Measurements from ENCODE around the gene SYT9.

SYT9 gene

DNA sequence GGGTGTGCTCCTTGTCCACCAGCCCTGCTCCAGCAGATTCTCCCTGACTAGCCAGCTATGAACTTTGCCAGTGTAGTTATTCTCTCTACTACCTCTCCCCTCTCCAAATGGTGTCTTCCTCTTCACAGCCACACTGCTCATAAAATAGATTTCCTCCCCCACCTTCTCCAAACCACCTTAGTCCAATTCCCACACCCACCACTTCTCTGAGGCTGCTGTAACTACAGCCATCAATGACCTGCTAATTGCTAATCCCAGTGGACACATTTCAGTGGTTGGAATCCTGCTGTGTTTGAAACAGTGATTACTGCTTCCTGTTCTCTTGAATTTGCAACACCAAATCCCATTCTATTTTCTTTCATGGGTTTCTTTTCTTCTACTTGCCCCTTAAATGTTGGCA is 23.4 kb downstream of the SYT9 start:
- Histone ChIP-seq H3K4me3 (ENCODE audit: low read length) (no peak overlapping the region), H3K9ac (ENCODE audit: low read length) (no peak overlapping the region), H3K27me3 (replicated peaks; ENCODE audit: control insufficient read depth, insufficient read depth, low read length) (peaks cover 70% of the 10 kb centered on the region), H3K4me1 (ENCODE audit: control insufficient read depth, insufficient read depth, low read length) (no peaks in the 10 kb centered on the region), H3K9me3 (ENCODE audit: control insufficient read depth, low read length) (no peaks in the 10 kb centered on the region), H3K36me3 (ENCODE audit: control insufficient read depth, insufficient read depth, low read length, severe bottlenecking) (no peaks in the 10 kb centered on the region)
- DNase-seq (ENCODE audit: low read depth): no peak

- Histone ChIP-seq H3K36me3 (ENCODE audit: control insufficient read depth, insufficient read depth, low read length, severe bottlenecking) (no peaks in the 10 kb centered on the region), H3K4me1 (ENCODE audit: control insufficient read depth, insufficient read depth, low read length) (no peaks in the 10 kb centered on the region), H3K27me3 (replicated peaks; ENCODE audit: control insufficient read depth, insufficient read depth, low read length) (peaks cover 57% of the 10 kb centered on the region), H3K9ac (ENCODE audit: low read length) (no peak overlapping the region), H3K4me3 (ENCODE audit: low read length) (no peak overlapping the region), H3K9me3 (ENCODE audit: control insufficient read depth, low read length) (no peaks in the 10 kb centered on the region)
- DNase-seq (ENCODE audit: low read depth): peak; percentile 50
These were observed 26.7 kb downstream of the SYT9 start for GRCh38 chr11:7278314-7278917.

GRCh38 chr11:7279676-7280075 is 28.0 kb downstream of the SYT9 start:
- H3K27me3 ChIP-seq (replicated peaks; ENCODE audit: control insufficient read depth, insufficient read depth, low read length): peaks cover 50% of the 10 kb centered on the region
- no peak overlapping the region for H3K4me3 ChIP-seq (ENCODE audit: low read length)
- no peaks in the 10 kb centered on the region for H3K4me1 ChIP-seq (ENCODE audit: control insufficient read depth, insufficient read depth, low read length)
- no peaks in the 10 kb centered on the region for H3K36me3 ChIP-seq (ENCODE audit: control insufficient read depth, insufficient read depth, low read length, severe bottlenecking)
- H3K9ac ChIP-seq (ENCODE audit: low read length): no peak overlapping the region
- H3K9me3 ChIP-seq (ENCODE audit: control insufficient read depth, low read length): no peaks in the 10 kb centered on the region
- no peak for DNase-seq (ENCODE audit: low read depth)

GRCh38 chr11:7281079-7281478 is 29.4 kb downstream of the SYT9 start:
- H3K4me3 ChIP-seq (ENCODE audit: low read length): no peak overlapping the region
- peak; percentile 4 for DNase-seq (ENCODE audit: low read depth)
- H3K9me3 ChIP-seq (ENCODE audit: control insufficient read depth, low read length): peaks cover 5% of the 10 kb centered on the region
- H3K36me3 ChIP-seq (ENCODE audit: control insufficient read depth, insufficient read depth, low read length, severe bottlenecking): no peaks in the 10 kb centered on the region
- H3K4me1 ChIP-seq (ENCODE audit: control insufficient read depth, insufficient read depth, low read length): no peaks in the 10 kb centered on the region
- H3K9ac ChIP-seq (ENCODE audit: low read length): no peak overlapping the region
- peaks cover 37% of the 10 kb centered on the region for H3K27me3 ChIP-seq (replicated peaks; ENCODE audit: control insufficient read depth, insufficient read depth, low read length)

GRCh38 chr11:7281809-7282208 is 30.1 kb downstream of the SYT9 start:
- Histone ChIP-seq H3K36me3 (ENCODE audit: control insufficient read depth, insufficient read depth, low read length, severe bottlenecking) (no peaks in the 10 kb centered on the region), H3K4me3 (ENCODE audit: low read length) (no peak overlapping the region), H3K27me3 (replicated peaks; ENCODE audit: control insufficient read depth, insufficient read depth, low read length) (peaks cover 32% of the 10 kb centered on the region), H3K9me3 (ENCODE audit: control insufficient read depth, low read length) (peaks cover 5% of the 10 kb centered on the region), H3K4me1 (ENCODE audit: control insufficient read depth, insufficient read depth, low read length) (no peaks in the 10 kb centered on the region), H3K9ac (ENCODE audit: low read length) (no peak overlapping the region)
- DNase-seq (ENCODE audit: low read depth): no peak

GRCh38 chr11:7286178-7286577 is 34.5 kb downstream of the SYT9 start:
- Histone ChIP-seq H3K27me3 (replicated peaks; ENCODE audit: control insufficient read depth, insufficient read depth, low read length) (peaks cover 9% of the 10 kb centered on the region), H3K9me3 (ENCODE audit: control insufficient read depth, low read length) (peaks cover 5% of the 10 kb centered on the region), H3K36me3 (ENCODE audit: control insufficient read depth, insufficient read depth, low read length, severe bottlenecking) (no peaks in the 10 kb centered on the region), H3K4me1 (ENCODE audit: control insufficient read depth, insufficient read depth, low read length) (no peaks in the 10 kb centered on the region), H3K4me3 (ENCODE audit: low read length) (no peak overlapping the region), H3K9ac (ENCODE audit: low read length) (no peak overlapping the region)
- DNase-seq (ENCODE audit: low read depth): no peak

GRCh38 chr11:7291100-7291829 is 39.6 kb downstream of the SYT9 start:
- H3K27me3 ChIP-seq (replicated peaks; ENCODE audit: control insufficient read depth, insufficient read depth, low read length): peaks cover 12% of the 10 kb centered on the region
- H3K36me3 ChIP-seq (ENCODE audit: control insufficient read depth, insufficient read depth, low read length, severe bottlenecking): no peaks in the 10 kb centered on the region
- no peaks in the 10 kb centered on the region for H3K4me1 ChIP-seq (ENCODE audit: control insufficient read depth, insufficient read depth, low read length)
- no peak for DNase-seq (ENCODE audit: low read depth)
- H3K9ac ChIP-seq (ENCODE audit: low read length): no peak overlapping the region
- H3K4me3 ChIP-seq (ENCODE audit: low read length): no peak overlapping the region
- peaks cover 6% of the 10 kb centered on the region for H3K9me3 ChIP-seq (ENCODE audit: control insufficient read depth, low read length)

DNA sequence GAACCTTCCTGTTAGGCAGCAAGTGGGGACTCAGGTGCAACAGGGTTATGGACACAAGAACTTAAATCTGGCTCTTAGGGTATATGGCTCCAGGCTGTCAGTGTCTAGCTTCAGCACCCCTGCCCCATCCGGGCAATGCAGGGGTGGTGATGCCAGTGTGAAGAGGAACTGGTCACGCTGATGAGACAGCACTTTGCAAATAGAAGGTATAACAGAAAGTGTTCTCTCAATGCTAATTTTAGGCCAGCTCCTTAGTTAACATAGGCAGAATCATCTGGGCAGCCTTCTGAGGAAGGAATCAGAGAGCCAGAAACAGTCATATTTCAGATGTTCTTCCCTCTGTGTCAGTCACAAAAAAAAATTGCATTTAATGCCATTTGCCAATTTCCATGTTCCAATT is 41.2 kb downstream of the SYT9 start:
- H3K9ac ChIP-seq (ENCODE audit: low read length): no peak overlapping the region
- DNase-seq (ENCODE audit: low read depth): no peak
- peaks cover 6% of the 10 kb centered on the region for H3K9me3 ChIP-seq (ENCODE audit: control insufficient read depth, low read length)
- peaks cover 12% of the 10 kb centered on the region for H3K27me3 ChIP-seq (replicated peaks; ENCODE audit: control insufficient read depth, insufficient read depth, low read length)
- H3K36me3 ChIP-seq (ENCODE audit: control insufficient read depth, insufficient read depth, low read length, severe bottlenecking): no peaks in the 10 kb centered on the region
- H3K4me1 ChIP-seq (ENCODE audit: control insufficient read depth, insufficient read depth, low read length): no peaks in the 10 kb centered on the region
- no peak overlapping the region for H3K4me3 ChIP-seq (ENCODE audit: low read length)

DNA sequence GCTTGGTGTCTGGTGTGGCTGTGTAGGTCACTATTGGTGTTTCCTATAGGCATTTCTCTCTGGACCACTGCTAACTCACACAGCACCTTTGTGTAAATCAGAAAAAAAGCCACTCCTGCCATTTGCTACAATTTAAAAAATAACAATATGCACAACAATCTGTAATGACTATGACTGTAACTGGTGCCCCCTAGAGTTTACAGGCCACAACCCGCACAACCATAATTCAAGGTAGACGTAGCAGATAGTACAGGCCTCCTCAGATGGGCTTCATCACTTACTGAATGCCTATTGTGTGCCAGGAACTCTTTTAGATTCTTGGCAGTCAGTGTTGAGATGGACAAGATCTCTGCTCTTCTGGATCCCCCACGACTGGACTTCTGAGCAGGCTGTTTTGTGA is 47.7 kb downstream of the SYT9 start:
- Histone ChIP-seq H3K36me3 (ENCODE audit: control insufficient read depth, insufficient read depth, low read length, severe bottlenecking) (no peaks in the 10 kb centered on the region), H3K4me1 (ENCODE audit: control insufficient read depth, insufficient read depth, low read length) (no peaks in the 10 kb centered on the region), H3K9ac (ENCODE audit: low read length) (no peak overlapping the region), H3K4me3 (ENCODE audit: low read length) (no peak overlapping the region), H3K27me3 (replicated peaks; ENCODE audit: control insufficient read depth, insufficient read depth, low read length) (no peaks in the 10 kb centered on the region), H3K9me3 (ENCODE audit: control insufficient read depth, low read length) (peaks cover 6% of the 10 kb centered on the region)
- no peak for DNase-seq (ENCODE audit: low read depth)

DNA sequence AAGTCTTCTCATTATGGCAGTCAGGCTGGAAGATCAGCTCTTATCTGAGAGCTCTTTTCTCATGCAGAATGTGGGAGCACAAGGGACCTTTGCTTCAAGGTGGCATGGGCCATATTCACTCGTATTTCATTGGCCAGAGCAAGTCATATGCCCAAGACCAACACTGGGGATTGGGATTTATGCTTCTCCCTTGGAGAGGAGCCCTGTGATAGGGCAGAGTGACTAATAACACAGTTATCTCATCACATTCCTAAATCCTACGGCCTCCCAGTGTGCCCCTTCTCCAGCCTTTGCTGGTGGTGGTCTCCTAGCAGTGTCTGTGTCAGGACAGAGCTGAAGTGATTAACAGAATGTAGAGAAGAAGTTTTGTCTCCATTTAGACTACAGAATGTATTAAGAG is 48.6 kb downstream of the SYT9 start:
- Histone ChIP-seq H3K27me3 (replicated peaks; ENCODE audit: control insufficient read depth, insufficient read depth, low read length) (no peaks in the 10 kb centered on the region), H3K9ac (ENCODE audit: low read length) (no peak overlapping the region), H3K4me3 (ENCODE audit: low read length) (no peak overlapping the region), H3K4me1 (ENCODE audit: control insufficient read depth, insufficient read depth, low read length) (no peaks in the 10 kb centered on the region), H3K9me3 (ENCODE audit: control insufficient read depth, low read length) (peaks cover 1% of the 10 kb centered on the region), H3K36me3 (ENCODE audit: control insufficient read depth, insufficient read depth, low read length, severe bottlenecking) (no peaks in the 10 kb centered on the region)
- no peak for DNase-seq (ENCODE audit: low read depth)

DNA sequence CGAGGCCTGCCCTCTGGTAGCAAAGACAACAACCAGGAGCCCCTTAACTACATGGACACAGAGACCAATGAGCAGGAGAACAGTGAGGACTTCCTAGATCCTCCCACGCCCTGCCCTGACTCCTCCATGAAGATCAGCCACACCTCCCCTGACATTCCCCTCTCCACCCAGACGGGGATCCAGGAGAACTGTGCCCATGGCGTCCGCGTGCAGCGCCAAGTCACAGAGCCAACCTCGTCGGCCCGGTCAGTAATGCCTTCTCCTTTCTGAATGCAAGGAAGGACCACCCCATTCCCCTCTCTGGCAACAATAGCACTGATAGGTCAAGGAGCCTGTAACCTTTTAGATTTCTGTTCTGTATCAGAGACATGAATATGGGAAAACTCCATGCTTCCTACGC is 51.4 kb downstream of the SYT9 start:
- Histone ChIP-seq H3K27me3 (replicated peaks; ENCODE audit: control insufficient read depth, insufficient read depth, low read length) (no peaks in the 10 kb centered on the region), H3K9me3 (ENCODE audit: control insufficient read depth, low read length) (no peaks in the 10 kb centered on the region), H3K4me1 (ENCODE audit: control insufficient read depth, insufficient read depth, low read length) (no peaks in the 10 kb centered on the region), H3K4me3 (ENCODE audit: low read length) (no peak overlapping the region), H3K9ac (ENCODE audit: low read length) (no peak overlapping the region), H3K36me3 (ENCODE audit: control insufficient read depth, insufficient read depth, low read length, severe bottlenecking) (no peaks in the 10 kb centered on the region)
- no peak for DNase-seq (ENCODE audit: low read depth)

GRCh38 chr11:7306900-7307299 is 55.2 kb downstream of the SYT9 start:
- Histone ChIP-seq H3K27me3 (replicated peaks; ENCODE audit: control insufficient read depth, insufficient read depth, low read length) (no peaks in the 10 kb centered on the region), H3K9ac (ENCODE audit: low read length) (no peak overlapping the region), H3K36me3 (ENCODE audit: control insufficient read depth, insufficient read depth, low read length, severe bottlenecking) (no peaks in the 10 kb centered on the region), H3K4me3 (ENCODE audit: low read length) (no peak overlapping the region), H3K9me3 (ENCODE audit: control insufficient read depth, low read length) (no peaks in the 10 kb centered on the region), H3K4me1 (ENCODE audit: control insufficient read depth, insufficient read depth, low read length) (no peaks in the 10 kb centered on the region)
- no peak for DNase-seq (ENCODE audit: low read depth)
